ENCODE measurements around the gene S1PR2. TPM values are rescaled to one million over a fixed set of nuclear protein-coding genes. Genes with fewer than 3 reads are reported as not detected.

S1PR2 gene
- total RNA-seq, 1 donor, result 35.4 TPM

DNA sequence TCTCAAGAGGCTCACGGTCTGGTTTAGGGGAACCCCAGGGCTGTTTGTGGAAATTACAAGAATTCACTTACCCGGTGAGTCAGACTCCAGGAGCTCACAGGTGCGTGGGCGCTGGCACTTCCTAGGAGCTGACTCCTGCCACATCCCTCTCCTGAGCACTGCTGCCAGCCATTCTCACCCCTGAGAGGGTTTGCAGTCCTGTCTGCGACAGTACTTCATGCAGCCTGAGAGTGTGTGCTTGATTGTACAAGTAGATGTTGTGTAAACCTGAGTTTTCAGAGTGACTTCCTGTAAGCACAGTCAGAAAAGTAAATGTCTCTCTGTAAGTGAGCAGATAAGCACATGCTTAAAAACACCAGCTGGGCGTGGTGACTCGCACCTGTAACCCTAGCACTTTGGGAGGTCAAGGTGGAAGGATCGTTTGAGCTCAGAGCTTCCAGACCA is 29.0 kb upstream of the S1PR2 start:
- TF ChIP-seq, protein P1, sequence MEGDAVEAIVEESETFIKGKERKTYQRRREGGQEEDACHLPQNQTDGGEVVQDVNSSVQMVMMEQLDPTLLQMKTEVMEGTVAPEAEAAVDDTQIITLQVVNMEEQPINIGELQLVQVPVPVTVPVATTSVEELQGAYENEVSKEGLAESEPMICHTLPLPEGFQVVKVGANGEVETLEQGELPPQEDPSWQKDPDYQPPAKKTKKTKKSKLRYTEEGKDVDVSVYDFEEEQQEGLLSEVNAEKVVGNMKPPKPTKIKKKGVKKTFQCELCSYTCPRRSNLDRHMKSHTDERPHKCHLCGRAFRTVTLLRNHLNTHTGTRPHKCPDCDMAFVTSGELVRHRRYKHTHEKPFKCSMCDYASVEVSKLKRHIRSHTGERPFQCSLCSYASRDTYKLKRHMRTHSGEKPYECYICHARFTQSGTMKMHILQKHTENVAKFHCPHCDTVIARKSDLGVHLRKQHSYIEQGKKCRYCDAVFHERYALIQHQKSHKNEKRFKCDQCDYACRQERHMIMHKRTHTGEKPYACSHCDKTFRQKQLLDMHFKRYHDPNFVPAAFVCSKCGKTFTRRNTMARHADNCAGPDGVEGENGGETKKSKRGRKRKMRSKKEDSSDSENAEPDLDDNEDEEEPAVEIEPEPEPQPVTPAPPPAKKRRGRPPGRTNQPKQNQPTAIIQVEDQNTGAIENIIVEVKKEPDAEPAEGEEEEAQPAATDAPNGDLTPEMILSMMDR (IDR thresholded peaks at IDR 0.05; ENCODE audit: insufficient read depth, low read depth, low read length), result no peak
- no peak for DNase-seq (ENCODE audit: low read depth)
- no peak overlapping the region for H3K4me3 ChIP-seq (ENCODE audit: low read depth, low read length)

DNA sequence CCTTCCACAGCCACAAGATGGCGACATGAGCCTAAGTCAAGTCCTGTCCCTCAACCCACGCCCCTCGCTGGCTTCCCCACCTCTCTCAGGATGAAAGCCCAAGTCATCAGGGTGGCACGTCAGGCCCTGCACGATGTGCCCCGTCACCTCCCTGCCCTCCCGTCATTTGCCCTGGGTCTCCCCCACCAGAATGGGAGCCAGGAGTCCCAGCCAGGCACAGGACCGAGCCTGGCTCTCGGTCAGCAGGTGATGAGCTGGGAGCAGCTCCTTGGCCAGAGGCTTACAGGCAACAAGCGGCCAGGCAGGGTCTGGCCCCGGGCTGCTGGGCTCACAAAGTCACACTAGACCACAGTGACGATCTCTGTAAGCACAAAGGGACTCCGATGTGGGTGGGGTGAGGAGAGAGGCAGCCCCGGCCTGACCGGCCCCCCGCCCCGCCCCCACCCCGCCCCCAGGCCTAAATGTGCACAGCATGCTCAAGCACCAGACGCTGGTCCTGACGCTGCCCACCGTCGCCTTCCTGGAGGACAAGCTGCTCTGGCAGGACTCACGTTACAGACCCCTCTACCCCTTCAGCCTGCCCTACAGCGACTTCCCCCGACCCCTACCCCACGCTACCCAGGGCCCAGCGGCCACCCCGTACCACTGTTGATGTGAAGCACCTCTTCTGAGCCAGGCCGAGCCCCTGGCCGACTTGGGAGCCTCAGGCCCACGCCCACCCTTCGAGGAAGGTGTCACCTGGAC is 28.2 kb upstream of the S1PR2 start:
- TF ChIP-seq, protein P1 (IDR thresholded peaks at IDR 0.05; ENCODE audit: insufficient read depth, low read depth, low read length), result peak; percentile 80
- no peak overlapping the region for H3K4me3 ChIP-seq (ENCODE audit: low read depth, low read length)
- DNase-seq (ENCODE audit: low read depth), result peak; percentile 83

DNA sequence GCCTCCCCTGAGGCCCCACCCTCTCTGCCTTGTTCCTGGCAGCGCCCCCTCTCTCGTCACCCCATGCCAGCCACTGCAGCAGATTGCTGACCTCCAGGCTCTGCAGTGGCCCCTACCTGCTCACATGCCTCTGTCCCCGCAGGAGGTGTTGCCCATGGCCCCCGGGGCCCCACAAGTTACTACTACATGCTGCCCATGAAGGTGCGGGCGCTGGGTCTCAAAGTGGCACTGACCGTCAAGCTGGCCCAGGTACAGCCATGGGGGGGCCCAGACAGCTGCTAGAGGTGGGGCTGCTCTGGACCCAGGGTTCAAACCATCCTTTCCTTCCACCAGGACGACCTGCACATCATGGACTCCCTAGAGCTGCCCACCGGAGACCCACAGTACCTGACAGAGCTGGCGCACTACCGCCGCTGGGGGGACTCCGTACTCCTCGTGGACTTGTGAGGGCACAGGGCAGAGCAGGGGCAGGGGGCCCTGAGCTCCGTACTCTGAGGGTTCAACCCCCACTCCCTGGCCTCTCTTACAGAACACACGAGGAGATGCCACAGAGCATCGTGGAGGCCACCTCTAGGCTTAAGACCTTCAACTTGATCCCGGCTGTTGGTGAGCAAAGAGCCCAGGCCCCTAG is 27.1 kb upstream of the S1PR2 start:
- no peak overlapping the region for H3K4me3 ChIP-seq (ENCODE audit: low read depth, low read length)
- TF ChIP-seq, protein P1 (IDR thresholded peaks at IDR 0.05; ENCODE audit: insufficient read depth, low read depth, low read length), result no peak
- no peak for DNase-seq (ENCODE audit: low read depth)

DNA sequence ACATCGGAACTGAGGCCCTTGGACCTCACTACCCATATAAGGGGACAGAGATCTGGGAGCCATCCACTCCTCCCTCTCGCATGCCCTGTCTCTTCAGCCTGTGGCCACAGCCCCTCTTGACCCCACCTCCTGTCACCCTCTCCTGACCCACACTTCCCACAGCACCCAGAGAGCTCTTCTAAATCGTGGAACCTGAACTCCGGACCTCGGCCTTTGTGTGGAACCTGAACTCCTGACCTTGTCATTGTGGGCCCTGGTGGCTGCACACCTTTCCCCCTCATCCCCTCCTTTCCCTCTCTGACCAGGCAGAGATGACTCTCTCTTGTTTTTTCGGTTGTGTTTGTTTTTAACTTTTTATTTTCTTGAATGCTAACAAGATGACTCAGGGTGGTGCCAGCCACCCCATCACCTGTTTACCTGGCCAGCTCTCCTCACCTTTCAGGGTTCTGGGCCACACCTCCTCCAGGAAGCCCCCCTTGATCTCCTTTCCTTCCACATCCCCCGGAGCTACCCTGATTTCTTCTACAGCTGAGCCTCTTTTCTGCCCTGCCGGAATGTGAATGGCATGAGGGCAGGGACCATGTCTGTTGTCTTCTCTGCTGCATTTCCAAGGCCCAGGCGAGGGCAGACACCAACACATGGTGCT is 26.0 kb upstream of the S1PR2 start:
- no peak for DNase-seq (ENCODE audit: low read depth)
- TF ChIP-seq, protein P1 (IDR thresholded peaks at IDR 0.05; ENCODE audit: insufficient read depth, low read depth, low read length), result no peak
- H3K4me3 ChIP-seq (ENCODE audit: low read depth, low read length), result no peak overlapping the region

DNA sequence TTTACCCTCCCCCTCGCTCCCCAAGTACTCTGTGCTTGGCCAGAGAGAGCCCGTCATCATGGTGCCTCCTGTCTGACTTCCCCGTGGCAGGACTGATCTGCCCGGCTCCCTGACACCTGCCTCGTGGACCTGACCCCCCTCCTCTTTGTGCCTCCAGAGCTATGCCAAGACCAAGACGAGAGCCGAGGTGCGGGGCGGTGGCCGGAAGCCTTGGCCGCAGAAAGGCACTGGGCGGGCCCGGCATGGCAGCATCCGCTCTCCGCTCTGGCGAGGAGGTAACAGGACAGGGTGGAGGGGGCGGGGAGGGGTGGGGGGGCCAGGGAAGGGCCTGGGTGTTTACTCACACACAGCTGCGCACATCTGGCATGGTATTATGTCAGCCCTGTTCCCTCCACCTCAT is 25.4 kb upstream of the S1PR2 start:
- TF ChIP-seq, protein P1 (IDR thresholded peaks at IDR 0.05; ENCODE audit: insufficient read depth, low read depth, low read length), result no peak
- no peak overlapping the region for H3K4me3 ChIP-seq (ENCODE audit: low read depth, low read length)
- DNase-seq (ENCODE audit: low read depth), result no peak

DNA sequence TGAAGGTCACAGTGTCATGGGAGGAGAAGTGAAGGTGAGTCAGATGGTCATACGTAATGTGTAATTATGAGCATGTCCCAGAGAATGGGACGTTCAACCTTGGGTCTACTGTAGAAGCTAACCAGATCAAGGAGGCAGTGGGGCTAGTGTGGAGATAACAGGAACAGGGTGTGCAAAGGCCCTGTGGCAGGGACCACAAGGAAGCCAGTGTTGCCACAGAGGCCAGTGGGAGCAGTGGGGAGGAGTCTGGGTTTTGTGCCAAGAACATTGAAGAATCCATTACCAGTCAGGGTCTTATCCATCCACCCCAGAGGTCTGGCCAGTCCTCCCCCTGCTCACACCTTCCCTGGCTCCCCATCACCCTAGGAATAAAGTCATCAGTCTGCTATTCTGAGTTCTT is 24.2 kb upstream of the S1PR2 start:
- TF ChIP-seq, protein P1 (IDR thresholded peaks at IDR 0.05; ENCODE audit: insufficient read depth, low read depth, low read length), result no peak
- no peak overlapping the region for H3K4me3 ChIP-seq (ENCODE audit: low read depth, low read length)
- DNase-seq (ENCODE audit: low read depth), result no peak
